ENCODE measurements around the gene KANSL1.

GRCh38 chr17:46148247-46148646, 45.0 kb downstream of the KANSL1 start:
- TF ChIP-seq, protein P1, sequence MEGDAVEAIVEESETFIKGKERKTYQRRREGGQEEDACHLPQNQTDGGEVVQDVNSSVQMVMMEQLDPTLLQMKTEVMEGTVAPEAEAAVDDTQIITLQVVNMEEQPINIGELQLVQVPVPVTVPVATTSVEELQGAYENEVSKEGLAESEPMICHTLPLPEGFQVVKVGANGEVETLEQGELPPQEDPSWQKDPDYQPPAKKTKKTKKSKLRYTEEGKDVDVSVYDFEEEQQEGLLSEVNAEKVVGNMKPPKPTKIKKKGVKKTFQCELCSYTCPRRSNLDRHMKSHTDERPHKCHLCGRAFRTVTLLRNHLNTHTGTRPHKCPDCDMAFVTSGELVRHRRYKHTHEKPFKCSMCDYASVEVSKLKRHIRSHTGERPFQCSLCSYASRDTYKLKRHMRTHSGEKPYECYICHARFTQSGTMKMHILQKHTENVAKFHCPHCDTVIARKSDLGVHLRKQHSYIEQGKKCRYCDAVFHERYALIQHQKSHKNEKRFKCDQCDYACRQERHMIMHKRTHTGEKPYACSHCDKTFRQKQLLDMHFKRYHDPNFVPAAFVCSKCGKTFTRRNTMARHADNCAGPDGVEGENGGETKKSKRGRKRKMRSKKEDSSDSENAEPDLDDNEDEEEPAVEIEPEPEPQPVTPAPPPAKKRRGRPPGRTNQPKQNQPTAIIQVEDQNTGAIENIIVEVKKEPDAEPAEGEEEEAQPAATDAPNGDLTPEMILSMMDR (conservative IDR thresholded peaks at IDR 0.05 in 1 of 2, IDR thresholded peaks at IDR 0.05 in 1 of 2; ENCODE audit: extremely low read depth in 1 of 2, insufficient read depth in 1 of 2, low read depth in 1 of 2, low read length in 2 of 2): no peak
- TF ChIP-seq EZH2 (IDR thresholded peaks at IDR 0.05; ENCODE audit: borderline replicate concordance, low read length): no peak
